HG02840 (cell line): ENCODE data around the gene CPZ.

Experiments used
- ATAC-seq: cut with Tn5 transposase; IDR thresholded peaks from one replicate; pipeline ENCODE4 v1.9.1; 2021; ENCODE audit warnings: mild to moderate bottlenecking, moderate library complexity, moderate number of reproducible peaks; ENCODE audit not compliant: unreplicated experiment, low FRiP score

Gene CPZ

DNA sequence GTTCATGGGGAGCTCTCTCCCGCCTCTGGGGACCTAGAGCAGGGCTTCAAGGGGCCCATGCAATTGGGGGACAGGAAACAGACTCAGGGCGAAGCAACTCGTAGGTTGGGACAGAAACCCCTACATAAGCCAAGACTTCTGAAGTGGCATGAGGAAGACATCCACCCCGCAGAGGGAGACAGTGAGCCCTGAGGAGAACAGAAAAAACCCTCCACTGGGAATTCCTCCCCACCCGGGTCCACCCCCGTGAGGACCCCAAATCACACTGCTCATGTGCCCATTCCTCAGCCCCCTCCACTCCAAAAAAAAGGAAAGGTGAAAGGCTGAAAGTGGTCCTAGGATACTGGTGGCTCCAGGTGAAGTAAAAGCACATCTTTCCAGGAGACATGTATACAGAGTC is 74.0 kb downstream of the CPZ start:
- ATAC-seq: no peak
